Neuronal stem cell (in vitro differentiated cells): Measurements from ENCODE around the gene SLIT3.

Experiments
- DNase-seq: peaks from one replicate; pipeline ENCODE4 v3.0.0-alpha.2; 2013; ENCODE audit warnings: low spot score
- H2AFZ ChIP-seq: one replicate; pipeline ENCODE4 v1.6.1; 2013; ENCODE audit warnings: mild to moderate bottlenecking, low read length, inconsistent platforms
- H2AK5ac ChIP-seq: 2 replicates; pipeline ENCODE4 v1.6.1; 2013; ENCODE audit warnings: low read depth, mild to moderate bottlenecking, inconsistent platforms, low read length, moderate library complexity, mixed read lengths
- H2BK120ac ChIP-seq: 2 replicates; pipeline ENCODE4 v1.6.1; 2013; ENCODE audit warnings: low read depth, mild to moderate bottlenecking, inconsistent platforms, low read length, moderate library complexity, mixed read lengths
- H2BK12ac ChIP-seq: one replicate; pipeline ENCODE4 v1.6.1; 2013; ENCODE audit warnings: low read length, inconsistent platforms
- H2BK15ac ChIP-seq: 2 replicates; pipeline ENCODE4 v1.6.1; 2013; ENCODE audit warnings: mild to moderate bottlenecking, low read length, inconsistent platforms, mixed read lengths
- H2BK5ac ChIP-seq: one replicate; pipeline ENCODE4 v1.6.1; 2013; ENCODE audit warnings: inconsistent platforms, mild to moderate bottlenecking, low read length, moderate library complexity
- H3K14ac ChIP-seq: one replicate; pipeline ENCODE4 v1.6.1; 2013; ENCODE audit warnings: low read length, inconsistent platforms
- H3K18ac ChIP-seq: 2 replicates; pipeline ENCODE4 v1.6.1; 2013; ENCODE audit warnings: low read length, inconsistent platforms
- H3K23ac ChIP-seq: 2 replicates; pipeline ENCODE4 v1.6.1; 2013; ENCODE audit warnings: low read depth, mild to moderate bottlenecking, mixed read lengths, low read length, inconsistent platforms; ENCODE audit not compliant: poor library complexity
- H3K27ac ChIP-seq: replicated peaks from 3 replicates; pipeline ENCODE4 v1.5.1; 2013; ENCODE audit warnings: low read length, inconsistent platforms
- H3K27me3 ChIP-seq, 3 experiments: 2 replicates each; pipeline ENCODE4 v1.6.1; 2013; ENCODE audit warnings: low read length in 3 of 3, mild to moderate bottlenecking in 2 of 3, inconsistent platforms in 1 of 3, low read depth in 1 of 3, mixed read lengths in 1 of 3, moderate library complexity in 1 of 3; ENCODE audit not compliant: control insufficient read depth in 3 of 3, insufficient read depth in 3 of 3
- H3K36me3 ChIP-seq, 2 donors: replicated peaks in 1 of 2; 2 replicates each; pipeline ENCODE4 v1.6.1; 2013; ENCODE audit warnings: low read length in 2 of 2; ENCODE audit not compliant: control insufficient read depth in 2 of 2, insufficient read depth in 2 of 2
- H3K4ac ChIP-seq: 2 replicates; pipeline ENCODE4 v1.6.1; 2013; ENCODE audit warnings: inconsistent platforms, mild to moderate bottlenecking, low read length, moderate library complexity
- H3K4me1 ChIP-seq, 2 donors: 1 replicate in 1 of 2; 2 replicates in 1 of 2; pipeline ENCODE4 v1.6.1; 2013; ENCODE audit warnings: low read length in 2 of 2, low read depth in 1 of 2; ENCODE audit not compliant: control insufficient read depth in 2 of 2, insufficient read depth in 1 of 2
- H3K4me2 ChIP-seq: one replicate; pipeline ENCODE4 v1.6.1; 2013; ENCODE audit warnings: mild to moderate bottlenecking, low read length, inconsistent platforms; ENCODE audit not compliant: insufficient read depth, poor library complexity, severe bottlenecking
- H3K4me3 ChIP-seq, 2 donors: 2 replicates each; pipeline ENCODE4 v1.5.1; 2013; ENCODE audit warnings: low read length in 2 of 2, mild to moderate bottlenecking in 2 of 2, inconsistent platforms in 1 of 2, moderate library complexity in 1 of 2
- H3K79me1 ChIP-seq: one replicate; pipeline ENCODE4 v1.6.1; 2013; ENCODE audit warnings: low read depth, mild to moderate bottlenecking, inconsistent platforms, low read length, moderate library complexity
- H3K9ac ChIP-seq: one replicate; pipeline ENCODE4 v1.6.1; 2013; ENCODE audit warnings: mild to moderate bottlenecking, low read depth, low read length, inconsistent platforms; ENCODE audit not compliant: poor library complexity
- H3K9me3 ChIP-seq, 2 donors: replicated peaks in 1 of 2; 2 replicates each; pipeline versions ENCODE3 to v1.6.1; 2013; ENCODE audit warnings: low read length in 2 of 2, mild to moderate bottlenecking in 2 of 2, inconsistent platforms in 1 of 2, low read depth in 1 of 2, mixed read lengths in 1 of 2, moderate library complexity in 1 of 2; ENCODE audit not compliant: control insufficient read depth in 2 of 2, insufficient read depth in 1 of 2
- H4K8ac ChIP-seq: one replicate; pipeline ENCODE4 v1.6.1; 2013; ENCODE audit warnings: low read depth, mild to moderate bottlenecking, inconsistent platforms, low read length, moderate library complexity
- H4K91ac ChIP-seq: one replicate; pipeline ENCODE4 v1.6.1; 2013; ENCODE audit warnings: low read length, low read depth, mild to moderate bottlenecking, inconsistent platforms; ENCODE audit not compliant: poor library complexity
- WGBS, 2 donors: extraction: QIAGEN DNeasy Blood & Tissue Kit; methylation state at CpG; one replicate each; pipeline ENCODE4 v1.1.7; 2013; ENCODE audit warnings: missing lambda C conversion rate in 2 of 2, mixed read lengths in 1 of 2; ENCODE audit not compliant: insufficient read length in 2 of 2, insufficient replicate concordance in 1 of 2; ENCODE audit errors: extremely low coverage in 2 of 2; 5-methylcytosine and 5-hydroxymethylcytosine counted together

SLIT3 gene

GRCh38 chr5:168843277-168844015 is 457.5 kb downstream of the SLIT3 start:
- no peak overlapping the region for H2BK5ac ChIP-seq
- H2BK12ac ChIP-seq: no peak overlapping the region
- H3K79me1 ChIP-seq: no peaks in the 10 kb centered on the region
- H3K4me1 ChIP-seq: peaks cover 9 to 40% of the 10 kb centered on the region in 2 donors
- H3K4ac ChIP-seq: no peak overlapping the region
- WGBS, 2 donors: no CpG with 5 or more reads among the region's 7 CpGs
- no peak overlapping the region for H4K91ac ChIP-seq
- no peak overlapping the region for H3K23ac ChIP-seq
- H3K9me3 ChIP-seq: no peaks in the 10 kb centered on the region
- no peak overlapping the region for H2AFZ ChIP-seq
- H2BK15ac ChIP-seq: no peak overlapping the region
- no peak overlapping the region for H2BK120ac ChIP-seq
- H3K18ac ChIP-seq: no peak overlapping the region
- no peak overlapping the region for H2AK5ac ChIP-seq
- H3K4me2 ChIP-seq: no peak overlapping the region
- no peak overlapping the region for H4K8ac ChIP-seq
- H3K9ac ChIP-seq: no peak overlapping the region
- no peak for DNase-seq
- peaks cover 0 to 2% (median 0%) of the 10 kb centered on the region in 3 experiments for H3K27me3 ChIP-seq
- H3K14ac ChIP-seq: no peak overlapping the region
- H3K27ac ChIP-seq: no peak overlapping the region
- H3K4me3 ChIP-seq: no peak overlapping the region
- no peaks in the 10 kb centered on the region for H3K36me3 ChIP-seq

DNA sequence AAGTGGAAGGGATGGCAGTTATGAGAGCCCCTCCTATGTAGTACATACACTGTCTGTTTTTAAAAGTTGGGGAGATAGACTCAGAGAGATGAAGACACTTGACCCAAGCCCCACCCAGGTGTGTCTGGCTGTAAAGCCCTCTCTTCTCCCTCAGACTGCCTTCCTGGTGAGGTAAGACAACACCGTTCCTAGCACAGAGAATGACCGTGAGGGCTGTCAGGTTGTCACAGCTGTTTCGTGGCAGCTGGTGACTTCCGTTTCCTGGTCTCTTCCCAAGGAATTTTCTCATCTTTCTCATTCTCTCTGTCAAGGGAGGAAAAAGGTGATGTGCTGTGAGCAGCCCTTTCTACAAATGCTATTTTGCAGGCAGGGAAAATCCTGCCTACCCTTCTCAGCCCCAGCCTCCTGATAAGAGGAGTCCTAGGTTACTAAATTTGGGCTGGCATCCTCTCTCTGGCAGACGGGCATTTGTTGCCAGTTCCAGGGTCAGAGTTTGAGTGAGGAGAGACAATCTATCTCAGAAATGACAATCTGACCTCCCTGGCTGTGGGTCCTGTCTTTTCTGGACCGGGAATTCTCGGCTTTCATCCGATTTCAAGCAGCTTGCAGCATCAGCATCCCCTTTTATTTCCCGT is 458.3 kb downstream of the SLIT3 start:
- H2BK15ac ChIP-seq: no peak overlapping the region

DNA sequence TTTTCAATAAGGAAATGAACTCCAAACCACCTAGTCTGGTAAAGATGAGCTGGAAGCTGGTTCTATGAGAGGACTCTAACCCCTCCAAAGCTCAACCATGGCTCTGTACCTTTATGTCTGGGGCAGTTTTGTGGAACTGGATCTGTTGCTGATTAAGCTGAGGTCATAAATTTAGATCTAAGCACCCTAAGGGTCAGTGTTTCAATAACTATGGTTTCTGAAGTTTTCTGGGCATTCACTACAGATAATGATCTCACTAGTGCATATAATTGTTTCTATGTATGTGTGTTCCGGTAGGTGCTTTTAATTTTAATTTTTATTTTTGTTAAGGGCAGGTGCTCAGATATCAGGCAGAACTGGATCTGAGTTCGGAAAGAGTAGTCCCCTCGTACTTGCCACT is 463.1 kb downstream of the SLIT3 start:
- Histone ChIP-seq H3K4me2 (no peak overlapping the region), H4K8ac (no peak overlapping the region), H3K23ac (no peak overlapping the region), H3K14ac (no peak overlapping the region), H3K9me3 (no peaks in the 10 kb centered on the region), H2BK5ac (no peak overlapping the region), H2BK15ac (no peak overlapping the region), H3K4me1 (peaks cover 0 to 1% of the 10 kb centered on the region in 2 donors), H3K9ac (no peak overlapping the region), H2AK5ac (no peak overlapping the region), H3K79me1 (no peaks in the 10 kb centered on the region), H2BK12ac (no peak overlapping the region), H2AFZ (no peak overlapping the region), H4K91ac (no peak overlapping the region), H3K4me3 (no peak overlapping the region), H3K36me3 (no peaks in the 10 kb centered on the region), H3K27me3 (no peaks in the 10 kb centered on the region), H2BK120ac (no peak overlapping the region), H3K27ac (no peak overlapping the region), H3K4ac (no peak overlapping the region), H3K18ac (no peak overlapping the region)
- no peak for DNase-seq
- WGBS, 2 donors: no CpG with 5 or more reads among the region's 3 CpGs

More for the DNA sequence above, 458.3 kb downstream of the SLIT3 start:
- peaks cover 4 to 32% of the 10 kb centered on the region in 2 donors for H3K4me1 ChIP-seq
- H3K23ac ChIP-seq: no peak overlapping the region
- no peak overlapping the region for H3K14ac ChIP-seq
- no peak overlapping the region for H3K18ac ChIP-seq
- no peak overlapping the region for H2AK5ac ChIP-seq
- H3K79me1 ChIP-seq: no peaks in the 10 kb centered on the region
- H4K91ac ChIP-seq: no peak overlapping the region
- no peak overlapping the region for H3K4ac ChIP-seq
- no peak overlapping the region for H2BK5ac ChIP-seq
- H3K9me3 ChIP-seq: no peaks in the 10 kb centered on the region
- H3K4me2 ChIP-seq: no peak overlapping the region
- peaks cover 0 to 2% (median 0%) of the 10 kb centered on the region in 3 experiments for H3K27me3 ChIP-seq
- no CpG with 5 or more reads among the region's 9 CpGs for WGBS, 2 donors
- H3K27ac ChIP-seq: no peak overlapping the region
- no peaks in the 10 kb centered on the region for H3K36me3 ChIP-seq
- no peak overlapping the region for H3K4me3 ChIP-seq
- H4K8ac ChIP-seq: no peak overlapping the region
- H2AFZ ChIP-seq: no peak overlapping the region
- no peak overlapping the region for H2BK12ac ChIP-seq
- H2BK120ac ChIP-seq: no peak overlapping the region
- H3K9ac ChIP-seq: no peak overlapping the region
- DNase-seq: no peak

DNA sequence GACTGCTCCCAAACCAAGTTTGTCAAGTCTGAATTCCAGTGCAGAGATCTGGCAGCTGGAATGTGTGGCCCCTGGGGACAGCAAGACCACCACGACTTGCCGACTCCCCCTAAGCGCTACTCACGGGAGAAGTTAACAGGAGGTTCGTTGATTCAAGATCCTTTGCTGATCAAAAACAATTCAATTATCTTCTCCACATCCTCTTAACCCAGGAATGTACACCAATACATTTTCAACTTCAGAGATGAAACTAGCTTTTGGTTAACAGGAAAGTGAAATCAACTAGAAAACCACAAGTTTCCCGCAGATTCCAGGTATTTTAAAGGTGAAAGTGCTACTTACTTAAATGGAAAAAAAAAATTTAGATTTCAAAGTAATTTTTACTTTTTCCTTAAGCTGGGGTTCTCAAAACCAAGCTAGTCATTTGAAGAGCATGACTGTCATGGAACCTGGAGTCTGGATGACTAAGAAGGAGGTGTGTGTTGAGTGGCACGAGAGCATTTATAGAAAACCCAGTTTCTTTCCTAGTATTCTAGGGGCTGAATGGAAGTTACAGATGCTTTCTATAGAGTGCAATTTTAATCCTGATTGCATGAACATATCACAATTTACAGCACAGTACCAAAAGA is 464.2 kb downstream of the SLIT3 start:
- H3K4me2 ChIP-seq: no peak overlapping the region
- no peak overlapping the region for H4K91ac ChIP-seq
- no peak overlapping the region for H3K4me3 ChIP-seq
- no peak overlapping the region for H3K14ac ChIP-seq
- no CpG with 5 or more reads among the region's 7 CpGs for WGBS, 2 donors
- H2BK5ac ChIP-seq: no peak overlapping the region
- no peaks in the 10 kb centered on the region for H3K36me3 ChIP-seq
- no peak overlapping the region for H2AFZ ChIP-seq
- no peak overlapping the region for H3K23ac ChIP-seq
- no peak overlapping the region for H3K18ac ChIP-seq
- no peak for DNase-seq
- peaks cover 0 to 1% of the 10 kb centered on the region in 2 donors for H3K4me1 ChIP-seq
- H3K27ac ChIP-seq: no peak overlapping the region
- no peak overlapping the region for H3K4ac ChIP-seq
- H3K79me1 ChIP-seq: no peaks in the 10 kb centered on the region
- no peak overlapping the region for H2BK12ac ChIP-seq
- no peak overlapping the region for H2BK15ac ChIP-seq
- H4K8ac ChIP-seq: no peak overlapping the region
- H3K9me3 ChIP-seq: no peaks in the 10 kb centered on the region
- H2AK5ac ChIP-seq: no peak overlapping the region
- H3K27me3 ChIP-seq: no peaks in the 10 kb centered on the region
- H3K9ac ChIP-seq: no peak overlapping the region
- no peak overlapping the region for H2BK120ac ChIP-seq
